B cell (primary cell): ENCODE data around the gene RHEBL1. TPM values are rescaled to one million over a fixed set of nuclear protein-coding genes. Genes with fewer than 3 reads are reported as not detected.

ENCODE experiments used
- ATAC-seq: fragments of 200-7000 bp; cut with Tn5 transposase; one replicate; pipeline ENCODE4 v1.10.0; 2021; ENCODE audit warnings: low read depth, mild to moderate bottlenecking, moderate number of reproducible peaks, moderate library complexity
- CTCF ChIA-PET: fragments of 350-600 bp; sonication (Branson Sonifier 250); formaldehyde crosslinking; loops from one replicate; lab custom pipeline; 2021; ENCODE audit warnings: antibody characterized with exemption, inconsistent platforms; lab: Charles Lee
- POLR2A ChIA-PET: fragments of 350-600 bp; sonication (Branson Sonifier 250); formaldehyde crosslinking; loops from one replicate; lab custom pipeline; 2021; ENCODE audit warnings: antibody characterized with exemption; lab: Charles Lee
- DNase-seq: peaks from one replicate; pipeline ENCODE4 v3.0.0; 2013
- H2AFZ ChIP-seq: 2 replicates; pipeline ENCODE4 v1.6.1; 2012; ENCODE audit warnings: mild to moderate bottlenecking, low read depth, low read length; ENCODE audit not compliant: insufficient read depth, poor library complexity, severe bottlenecking
- H3K27ac ChIP-seq, 2 donors: 1 replicate in 1 of 2; 2 replicates in 1 of 2; pipeline ENCODE4 v1.5.1; 2012 to 2013; ENCODE audit warnings: low read length in 2 of 2, mild to moderate bottlenecking in 2 of 2, moderate library complexity in 1 of 2
- H3K27me3 ChIP-seq, 4 experiments: fragments of 200-600 bp in 1 of 4; sonication (generic) in 1 of 4; replicated peaks in 1 of 4; 1 replicate in 2 of 4; 2 replicates in 2 of 4; pipeline versions ENCODE4 v1.6.1 to v1.7.0; 2013 to 2016; ENCODE audit warnings: low read length in 3 of 4, mild to moderate bottlenecking in 2 of 4, mixed read lengths in 1 of 4, moderate library complexity in 1 of 4; ENCODE audit not compliant: insufficient read depth in 4 of 4, control insufficient read depth in 3 of 4; ENCODE audit errors: control extremely low read depth in 1 of 4
- H3K36me3 ChIP-seq, 2 experiments: replicated peaks in 1 of 2; 1 replicate in 1 of 2; 2 replicates in 1 of 2; pipeline versions ENCODE4 v1.6.1 to v1.7.1; 2013; ENCODE audit warnings: low read length in 1 of 2; ENCODE audit not compliant: insufficient read depth in 2 of 2, control insufficient read depth in 1 of 2; ENCODE audit errors: control extremely low read depth in 1 of 2, extremely low read depth in 1 of 2
- H3K4me1 ChIP-seq, 2 donors: fragments of 200-600 bp in 1 of 2; sonication (generic) in 1 of 2; 1 replicate in 1 of 2; 2 replicates in 1 of 2; pipeline versions ENCODE4 v1.5.1 to v1.6.1; 2013 to 2017; ENCODE audit warnings: low read length in 2 of 2; ENCODE audit not compliant: control insufficient read depth in 2 of 2, insufficient read depth in 2 of 2
- H3K4me2 ChIP-seq: replicated peaks from 2 replicates; pipeline ENCODE3; 2012; ENCODE audit warnings: mild to moderate bottlenecking, low read depth, low read length; ENCODE audit not compliant: poor library complexity, severe bottlenecking
- H3K4me3 ChIP-seq, 5 experiments: fragments of 200-600 bp in 1 of 5; sonication (generic) in 1 of 5; 1 replicate in 3 of 5; 2 replicates in 2 of 5; pipeline versions ENCODE4 v1.5.1 to v1.7.0; 2011 to 2016; ENCODE audit warnings: low read length in 4 of 5, mild to moderate bottlenecking in 4 of 5, low read depth in 2 of 5, control low read depth in 1 of 5, moderate library complexity in 1 of 5; ENCODE audit not compliant: insufficient read depth in 1 of 5; ENCODE audit errors: control extremely low read depth in 1 of 5, extremely low read depth in 1 of 5
- H3K79me2 ChIP-seq: fragments of 200-600 bp; sonication (generic); one replicate; pipeline ENCODE4 v1.6.0; 2016; ENCODE audit warnings: low read length; ENCODE audit not compliant: control insufficient read depth, insufficient read depth
- H3K9ac ChIP-seq: fragments of 200-600 bp; sonication (generic); 2 replicates; pipeline ENCODE4 v1.6.1; 2017; ENCODE audit warnings: mild to moderate bottlenecking, low read length, moderate library complexity
- H3K9me3 ChIP-seq, 3 donors: one replicate each; pipeline versions ENCODE4 v1.6.1 to v1.7.1; 2013; ENCODE audit warnings: low read length in 2 of 3; ENCODE audit not compliant: control insufficient read depth in 2 of 3, insufficient read depth in 1 of 3; ENCODE audit errors: control extremely low read depth in 1 of 3
- H4K20me1 ChIP-seq: 2 replicates; pipeline ENCODE4 v1.6.0; 2012; ENCODE audit warnings: mild to moderate bottlenecking, low read length; ENCODE audit not compliant: insufficient read depth, control insufficient read depth, poor library complexity, severe bottlenecking
- H3K27ac Mint-ChIP-seq: one replicate; pipeline ENCODE4 v1.8.0; 2021; ENCODE audit warnings: mixed read lengths
- H3K27me3 Mint-ChIP-seq: one replicate; pipeline ENCODE4 v1.8.0; 2021; ENCODE audit warnings: mixed read lengths
- H3K4me1 Mint-ChIP-seq: one replicate; pipeline ENCODE4 v1.8.0; 2021; ENCODE audit warnings: mixed read lengths
- H3K4me3 Mint-ChIP-seq: one replicate; pipeline ENCODE4 v1.8.0; 2021; ENCODE audit warnings: mixed read lengths
- H3K9me3 Mint-ChIP-seq: one replicate; pipeline ENCODE4 v1.8.0; 2022; ENCODE audit warnings: mixed read lengths; ENCODE audit not compliant: insufficient read depth
- CTCF ChIP-seq: fragments of 200-600 bp; IDR thresholded peaks from one replicate; pipeline ENCODE4 v1.8.0; 2022; ENCODE audit warnings: antibody characterized with exemption, mild to moderate bottlenecking
- EZH2 ChIP-seq: IDR thresholded peaks from 2 replicates; pipeline ENCODE4 v1.6.1; 2012; ENCODE audit warnings: borderline replicate concordance, low read depth, mild to moderate bottlenecking, moderate library complexity, low read length; ENCODE audit not compliant: insufficient read depth, poor library complexity, severe bottlenecking
- WGBS: methylation state at CpG from one replicate; pipeline ENCODE4 v1.1.5; 2013; ENCODE audit warnings: missing lambda C conversion rate; ENCODE audit not compliant: insufficient coverage; 5-methylcytosine and 5-hydroxymethylcytosine counted together
- intact Hi-C: fragments of 100-400 bp; cut with micrococcal nuclease; formaldehyde crosslinking; loops from one replicate; pipeline ENCODE4 v1.10.0; 2022
- polyA plus RNA-seq: library from polyadenylated mRNA; depleted of rRNA; stranded (reverse); fragments of >200 nt; gene quantifications from 2 replicates; pipeline ENCODE4 v1.2.3, GENCODE V29; 2012
- total RNA-seq, 2 donors: library from RNA; stranded (reverse); fragments of 120-200 nt in 1 of 2; gene quantifications; 1 replicate in 1 of 2; 2 replicates in 1 of 2; pipeline versions ENCODE4 v1.2.3 to v1.2.4, GENCODE V29; 2013 to 2022

Gene RHEBL1
- total and polyA plus RNA-seq, 2 donors (not counting 1 experiment from before 2014, with no cell fraction given): 3.0 to 6.1 TPM

DNA sequence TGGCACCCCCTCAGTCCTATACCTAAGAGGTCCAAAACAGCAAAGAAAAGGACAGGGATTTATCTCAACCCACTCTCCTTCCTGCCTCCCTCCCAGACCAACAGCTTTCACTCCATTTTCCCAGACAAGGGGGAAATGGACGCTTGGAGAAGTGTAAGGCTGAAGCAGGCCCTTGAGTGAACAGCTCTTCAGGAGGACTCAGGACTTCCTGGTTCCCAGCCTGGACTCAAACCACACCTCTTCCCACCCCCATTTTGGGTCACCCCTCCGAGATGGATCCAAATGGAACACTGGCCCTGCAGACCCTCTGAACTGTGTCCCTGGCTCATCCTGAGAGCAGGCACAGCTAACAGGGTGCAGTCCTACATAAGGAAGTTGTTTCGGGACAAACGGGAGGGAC lies 11.9 kb downstream of the RHEBL1 start:
- ChIA-PET CTCF (interaction anchor here (0.5 to 1.6 kb wide), 4 partner anchors 21 to 131 kb away, joined by 3 to 7 read pairs (median 4); partner anchors contain the start of gene TUBA1A), POLR2A (interaction anchor here (0.6 to 1.8 kb wide), 2 partner anchors 38 to 73 kb away, joined by 4 to 6 read pairs; partner anchors contain the start of gene TUBA1B)
- WGBS: 18% methylated on average over 3 of the region's 4 CpGs
- Mint-ChIP-seq H3K4me3 (peak overlapping the region; percentile 92), H3K4me1 (peaks cover 56% of the 10 kb centered on the region), H3K9me3 (no peaks in the 10 kb centered on the region), H3K27ac (peak overlapping the region; percentile 92), H3K27me3 (no peaks in the 10 kb centered on the region)
- Histone ChIP-seq H3K9me3 (no peaks in the 10 kb centered on the region), H2AFZ (no peak overlapping the region), H3K4me2 (peak overlapping the region; percentile 97), H3K9ac (peak overlapping the region; percentile 93), H3K4me3 (peak overlapping the region; percentile 81 to 97 (median 91)), H3K27me3 (no peaks in the 10 kb centered on the region), H3K79me2 (peaks cover 90% of the 10 kb centered on the region), H4K20me1 (peaks cover 69% of the 10 kb centered on the region), H3K27ac (peak overlapping the region; percentile 4 to 88), H3K4me1 (peaks cover 51 to 57% of the 10 kb centered on the region in 2 donors), H3K36me3 (peaks cover 0 to 23% of the 10 kb centered on the region in 2 experiments)
- TF ChIP-seq EZH2 (no peak), CTCF (no peak)
- DNase-seq (no peak), ATAC-seq (no peak)
- intact Hi-C loops: loop anchor here (5.0 kb wide), 1 partner anchor 61 kb away; the partner anchor contains the start of gene DDN
